NT2/D1 (cell line): Measurements from ENCODE around the gene CDA.

Experiments
- YY1 ChIP-seq: IDR thresholded peaks from 2 replicates; pipeline ENCODE4 v1.6.1; 2011; ENCODE audit not compliant: insufficient read length, insufficient read depth
- ZNF274 ChIP-seq: IDR thresholded peaks from 2 replicates; pipeline ENCODE4 v1.6.1; 2011; ENCODE audit warnings: mild to moderate bottlenecking, low read depth, low read length

GRCh38 chr1:20573987-20574386 lies 14.9 kb upstream of the CDA start:
- TF ChIP-seq YY1 (no peak), ZNF274 (no peak)
